Measurements from ENCODE around the gene KRTAP10-4. TPM values are rescaled to one million over a fixed set of nuclear protein-coding genes. Genes with fewer than 3 reads are reported as not detected.

Gene KRTAP10-4
- total and polyA plus RNA-seq, 9 donors = not detected

DNA sequence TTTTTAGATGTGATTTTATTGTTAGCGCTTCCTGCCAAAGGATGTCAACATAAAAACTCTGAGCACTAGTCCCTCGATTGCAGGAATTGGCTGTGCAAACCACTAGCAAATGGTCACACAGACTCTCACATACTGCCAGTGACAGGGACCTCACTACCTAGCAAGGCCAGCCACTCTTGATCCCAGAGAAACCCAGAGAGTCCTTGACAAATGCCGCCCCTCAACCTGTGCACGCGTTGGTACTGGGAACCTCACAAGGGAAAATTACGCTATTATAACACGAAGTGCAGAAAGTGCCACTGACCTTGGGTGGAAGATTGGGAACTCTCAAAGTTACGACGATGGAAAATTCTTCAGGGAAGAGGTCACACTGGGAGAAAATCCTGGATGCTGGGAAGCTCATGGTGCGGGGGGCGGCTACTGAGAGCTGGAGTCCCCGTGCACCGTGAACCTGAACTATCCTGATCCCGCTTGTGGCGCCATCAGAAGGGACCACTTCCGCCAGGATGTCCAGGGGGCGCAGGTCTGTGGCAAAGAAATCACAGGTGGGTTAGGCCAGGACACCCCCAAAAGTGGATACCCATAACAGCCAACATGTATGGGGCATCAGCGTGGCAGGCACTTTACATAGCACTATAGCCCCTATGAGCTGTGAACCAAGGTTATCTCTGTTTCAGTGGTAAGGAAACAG, 5.9 kb upstream of the KRTAP10-4 start:
- Histone ChIP-seq H3K36me3 (no peaks in the 10 kb centered on the region), H3K9me3 (no peaks in the 10 kb centered on the region), H3K4me3 (no peak overlapping the region), H3K27ac (no peak overlapping the region), H3K4me1 (ENCODE audit: insufficient read depth) (no peaks in the 10 kb centered on the region), H3K27me3 (no peaks in the 10 kb centered on the region)
- intact Hi-C loops (cut with DNase I) = no loop called here
- WGBS, 3 donors = 87 to 91% (median 87%) methylated on average over 18 of the region's 18 CpGs
- DNase-seq = no peak
- TF ChIP-seq, protein P1, sequence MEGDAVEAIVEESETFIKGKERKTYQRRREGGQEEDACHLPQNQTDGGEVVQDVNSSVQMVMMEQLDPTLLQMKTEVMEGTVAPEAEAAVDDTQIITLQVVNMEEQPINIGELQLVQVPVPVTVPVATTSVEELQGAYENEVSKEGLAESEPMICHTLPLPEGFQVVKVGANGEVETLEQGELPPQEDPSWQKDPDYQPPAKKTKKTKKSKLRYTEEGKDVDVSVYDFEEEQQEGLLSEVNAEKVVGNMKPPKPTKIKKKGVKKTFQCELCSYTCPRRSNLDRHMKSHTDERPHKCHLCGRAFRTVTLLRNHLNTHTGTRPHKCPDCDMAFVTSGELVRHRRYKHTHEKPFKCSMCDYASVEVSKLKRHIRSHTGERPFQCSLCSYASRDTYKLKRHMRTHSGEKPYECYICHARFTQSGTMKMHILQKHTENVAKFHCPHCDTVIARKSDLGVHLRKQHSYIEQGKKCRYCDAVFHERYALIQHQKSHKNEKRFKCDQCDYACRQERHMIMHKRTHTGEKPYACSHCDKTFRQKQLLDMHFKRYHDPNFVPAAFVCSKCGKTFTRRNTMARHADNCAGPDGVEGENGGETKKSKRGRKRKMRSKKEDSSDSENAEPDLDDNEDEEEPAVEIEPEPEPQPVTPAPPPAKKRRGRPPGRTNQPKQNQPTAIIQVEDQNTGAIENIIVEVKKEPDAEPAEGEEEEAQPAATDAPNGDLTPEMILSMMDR (IDR thresholded peaks at IDR 0.05) = no peak
- TF ChIP-seq EP300 (IDR thresholded peaks at IDR 0.05) (no peak), POLR2A (IDR thresholded peaks at IDR 0.05) (no peak)

DNA sequence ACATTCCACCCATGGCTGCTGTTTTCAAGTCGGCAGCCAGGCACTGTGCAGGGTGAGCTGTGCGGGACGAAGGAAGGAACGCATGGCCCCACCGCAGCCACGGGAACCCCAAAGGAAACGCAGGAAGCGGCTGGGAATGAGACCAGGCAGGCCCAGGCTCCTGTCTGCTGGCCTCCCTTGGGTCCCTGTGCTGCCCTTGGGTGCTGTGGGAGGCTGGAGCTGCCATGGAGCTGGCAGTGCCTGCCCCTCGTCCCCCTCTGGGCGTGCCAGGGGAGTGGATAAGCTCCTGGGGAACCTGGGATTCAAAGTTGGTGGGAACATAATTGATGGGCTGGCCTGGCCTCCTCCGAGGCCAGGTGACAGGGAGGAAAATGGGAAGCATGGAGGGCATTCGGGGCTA, 5.3 kb upstream of the KRTAP10-4 start:
- TF ChIP-seq, protein P1 (IDR thresholded peaks at IDR 0.05) = no peak
- TF ChIP-seq EP300 (IDR thresholded peaks at IDR 0.05) = no peak
- TF ChIP-seq POLR2A (IDR thresholded peaks at IDR 0.05) = no peak
- DNase-seq = no peak
- H3K36me3 ChIP-seq = no peaks in the 10 kb centered on the region
- H3K9me3 ChIP-seq = no peaks in the 10 kb centered on the region
- H3K27ac ChIP-seq = no peak overlapping the region
- H3K4me3 ChIP-seq = no peak overlapping the region
- no peaks in the 10 kb centered on the region for H3K27me3 ChIP-seq
- H3K4me1 ChIP-seq (ENCODE audit: insufficient read depth) = no peaks in the 10 kb centered on the region
- intact Hi-C loops (cut with DNase I) = no loop called here
- WGBS, 3 donors = 74 to 77% (median 75%) methylated on average over 12 of the region's 12 CpGs

DNA sequence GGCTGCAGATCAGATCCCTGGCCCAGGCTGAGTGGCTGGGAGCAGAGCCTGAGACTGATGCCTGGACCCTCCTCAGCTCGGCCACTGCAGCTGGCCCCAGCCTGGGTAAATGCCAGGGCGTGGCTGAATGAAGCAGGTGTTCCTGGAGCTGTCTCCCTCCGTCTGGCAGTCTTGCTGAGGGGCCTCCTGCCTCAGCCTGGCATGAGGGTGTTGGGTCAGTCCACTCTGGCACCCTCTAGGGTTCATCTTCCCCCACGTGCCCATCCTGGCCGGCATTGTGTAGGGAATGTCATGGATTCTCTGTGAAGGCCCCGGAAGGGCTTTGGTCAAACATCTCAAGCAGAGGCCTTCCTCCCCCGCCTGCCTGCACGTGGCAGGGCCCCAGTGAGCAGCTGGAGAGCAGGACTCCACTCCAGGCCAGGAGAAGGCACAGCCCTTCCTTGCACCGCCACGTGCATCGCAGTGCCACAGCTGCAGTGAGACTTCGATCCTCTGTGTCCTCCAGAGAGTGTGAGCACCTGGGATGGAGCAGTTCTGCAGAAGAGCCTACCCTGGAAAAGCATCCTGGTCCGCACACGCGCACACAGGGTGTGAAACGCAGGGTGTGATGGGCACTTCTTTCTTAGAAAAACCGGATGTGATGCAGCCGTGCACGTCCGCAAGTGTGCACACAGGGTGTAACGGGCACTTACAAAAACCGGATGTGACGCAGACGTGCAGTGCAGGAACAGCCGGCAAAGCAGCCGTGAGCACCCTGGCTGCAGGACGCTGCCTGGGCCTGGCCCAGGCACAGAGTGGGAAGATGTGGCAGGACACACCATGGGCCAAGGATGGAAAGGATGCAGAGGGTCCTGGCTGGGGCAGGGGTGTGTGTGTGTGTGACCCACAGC, 4.6 kb upstream of the KRTAP10-4 start:
- intact Hi-C loops (cut with DNase I) = no loop called here
- Histone ChIP-seq H3K4me3 (no peak overlapping the region), H3K9me3 (no peaks in the 10 kb centered on the region), H3K36me3 (no peaks in the 10 kb centered on the region), H3K4me1 (ENCODE audit: insufficient read depth) (no peaks in the 10 kb centered on the region), H3K27me3 (no peaks in the 10 kb centered on the region), H3K27ac (no peak overlapping the region)
- DNase-seq = no peak
- 64 to 71% (median 68%) methylated on average over 27 of the region's 27 CpGs for WGBS, 3 donors
- no peak for TF ChIP-seq POLR2A (IDR thresholded peaks at IDR 0.05)
- TF ChIP-seq EP300 (IDR thresholded peaks at IDR 0.05) = no peak
- TF ChIP-seq, protein P1 (IDR thresholded peaks at IDR 0.05) = no peak

DNA sequence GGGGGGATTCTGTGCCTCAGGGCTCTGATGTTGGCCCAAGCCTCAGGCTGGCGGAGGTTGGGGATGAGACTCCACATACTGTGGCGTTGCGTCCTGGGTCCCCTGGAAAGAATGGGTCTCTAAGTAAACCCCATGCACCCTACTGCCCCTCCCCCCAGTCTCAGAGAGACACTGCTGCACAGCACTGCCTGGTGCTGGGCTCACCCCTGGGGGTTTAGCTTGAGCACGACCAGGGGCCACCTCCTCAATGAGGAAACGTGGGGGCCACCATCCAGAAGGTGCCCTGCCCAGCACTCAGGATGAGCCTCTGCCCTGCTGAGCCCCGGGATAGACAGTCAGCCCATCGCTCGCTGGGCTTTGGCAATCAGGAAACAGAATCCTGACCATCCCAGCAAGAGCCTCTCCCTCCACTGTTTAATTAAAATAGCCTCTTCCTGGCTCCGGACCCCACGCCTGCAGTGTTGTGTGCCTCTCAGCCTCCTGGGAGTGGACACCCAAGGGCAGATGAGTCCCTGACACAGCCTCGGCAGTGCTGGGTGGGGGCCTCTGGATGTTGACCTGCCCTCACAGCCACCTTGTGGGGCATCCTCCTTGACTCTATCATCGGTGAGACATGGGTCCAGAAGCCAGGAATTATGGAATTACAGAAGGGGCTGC, 3.5 kb upstream of the KRTAP10-4 start:
- Histone ChIP-seq H3K4me3 (no peak overlapping the region), H3K4me1 (ENCODE audit: insufficient read depth) (no peaks in the 10 kb centered on the region), H3K27ac (no peak overlapping the region), H3K27me3 (no peaks in the 10 kb centered on the region), H3K36me3 (no peaks in the 10 kb centered on the region), H3K9me3 (no peaks in the 10 kb centered on the region)
- TF ChIP-seq POLR2A (IDR thresholded peaks at IDR 0.05) (no peak), EP300 (IDR thresholded peaks at IDR 0.05) (no peak)
- TF ChIP-seq, protein P1 (IDR thresholded peaks at IDR 0.05) = no peak
- intact Hi-C loops (cut with DNase I) = no loop called here
- WGBS, 3 donors = 77 to 81% (median 79%) methylated on average over 12 of the region's 12 CpGs
- no peak for DNase-seq
